Stomach (tissue), 4 donors: ENCODE data around the gene WDR4.

Experiments used
- EP300 ChIP-seq: sonication (generic); formaldehyde crosslinking; IDR thresholded peaks from one replicate; pipeline ENCODE4 v1.6.1; 2017; ENCODE audit warnings: antibody characterized with exemption
- POLR2A ChIP-seq, 4 donors: fragments of 450-650 bp; IDR thresholded peaks; one replicate each; pipeline ENCODE4 v1.6.1; 2016; ENCODE audit warnings: antibody characterized with exemption in 4 of 4, control low read depth in 2 of 4, mild to moderate bottlenecking in 1 of 4, moderate library complexity in 1 of 4
- POLR2AphosphoS5 ChIP-seq, 3 donors: sonication (generic); formaldehyde crosslinking; IDR thresholded peaks; one replicate each; pipeline ENCODE4 v1.6.1; 2016; ENCODE audit warnings: antibody characterized with exemption in 3 of 3
- TF ChIP-seq, protein P1 (sequence below), 7 experiments: fragments of 450-650 bp in 4 of 7; fragments of 200-600 bp in 3 of 7; sonication (generic) in 3 of 7; IDR thresholded peaks; one replicate each; pipeline ENCODE4 v1.5.1; 2016 to 2019; ENCODE audit warnings: antibody characterized with exemption in 7 of 7, control low read depth in 2 of 7, mild to moderate bottlenecking in 1 of 7

DNA sequence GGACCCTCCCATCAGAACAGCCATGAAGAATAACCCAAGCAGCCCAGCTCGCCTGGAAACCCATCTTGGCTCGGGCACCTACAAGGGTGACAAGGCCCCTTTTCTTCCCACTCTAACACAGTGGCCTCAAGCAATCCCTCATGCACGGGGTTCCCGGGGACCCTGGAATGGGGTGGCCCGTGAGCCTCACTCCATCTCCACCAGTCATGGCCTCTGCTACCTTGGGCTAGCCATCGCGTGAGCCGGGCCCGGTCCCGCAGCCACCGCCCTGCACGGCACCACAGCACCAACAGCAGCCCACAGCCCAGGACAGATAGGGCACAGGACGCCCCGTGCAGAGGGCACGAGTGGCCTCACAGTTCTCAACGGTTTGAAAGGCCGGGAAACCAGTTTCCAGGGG lies 19.0 kb downstream of the WDR4 start:
- TF ChIP-seq EP300 (no peak), POLR2A (IDR thresholded peaks at IDR 0.05) (no peak), POLR2AphosphoS5 (IDR thresholded peaks at IDR 0.05) (no peak)
- TF ChIP-seq, protein P1, sequence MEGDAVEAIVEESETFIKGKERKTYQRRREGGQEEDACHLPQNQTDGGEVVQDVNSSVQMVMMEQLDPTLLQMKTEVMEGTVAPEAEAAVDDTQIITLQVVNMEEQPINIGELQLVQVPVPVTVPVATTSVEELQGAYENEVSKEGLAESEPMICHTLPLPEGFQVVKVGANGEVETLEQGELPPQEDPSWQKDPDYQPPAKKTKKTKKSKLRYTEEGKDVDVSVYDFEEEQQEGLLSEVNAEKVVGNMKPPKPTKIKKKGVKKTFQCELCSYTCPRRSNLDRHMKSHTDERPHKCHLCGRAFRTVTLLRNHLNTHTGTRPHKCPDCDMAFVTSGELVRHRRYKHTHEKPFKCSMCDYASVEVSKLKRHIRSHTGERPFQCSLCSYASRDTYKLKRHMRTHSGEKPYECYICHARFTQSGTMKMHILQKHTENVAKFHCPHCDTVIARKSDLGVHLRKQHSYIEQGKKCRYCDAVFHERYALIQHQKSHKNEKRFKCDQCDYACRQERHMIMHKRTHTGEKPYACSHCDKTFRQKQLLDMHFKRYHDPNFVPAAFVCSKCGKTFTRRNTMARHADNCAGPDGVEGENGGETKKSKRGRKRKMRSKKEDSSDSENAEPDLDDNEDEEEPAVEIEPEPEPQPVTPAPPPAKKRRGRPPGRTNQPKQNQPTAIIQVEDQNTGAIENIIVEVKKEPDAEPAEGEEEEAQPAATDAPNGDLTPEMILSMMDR (IDR thresholded peaks at IDR 0.05) = no peak
